ENCODE measurements around the gene ARL8B.

DNA sequence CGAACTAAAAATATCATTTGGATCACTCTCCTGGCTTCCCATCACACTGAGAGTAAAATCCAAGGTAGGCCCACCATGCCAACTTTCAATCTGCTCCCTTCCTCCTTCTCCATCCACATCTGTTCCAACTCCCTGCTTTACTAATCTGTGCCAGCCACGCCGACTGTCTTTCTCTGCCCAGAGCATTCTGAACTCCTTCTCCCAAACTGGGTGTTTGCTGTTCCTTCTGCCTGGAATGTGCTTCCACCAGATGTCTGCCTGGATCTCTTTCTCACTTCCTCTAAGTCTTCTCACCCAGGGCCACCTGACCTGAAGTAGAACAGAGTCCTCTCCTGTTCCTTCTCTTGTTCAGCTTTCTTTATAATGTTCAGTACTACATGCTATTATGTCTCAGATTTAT is 5.6 kb upstream of the ARL8B start:
- TF ChIP-seq GABPA (IDR thresholded peaks at IDR 0.05; ENCODE audit: low read depth), result no peak
- TF ChIP-seq, protein P1, sequence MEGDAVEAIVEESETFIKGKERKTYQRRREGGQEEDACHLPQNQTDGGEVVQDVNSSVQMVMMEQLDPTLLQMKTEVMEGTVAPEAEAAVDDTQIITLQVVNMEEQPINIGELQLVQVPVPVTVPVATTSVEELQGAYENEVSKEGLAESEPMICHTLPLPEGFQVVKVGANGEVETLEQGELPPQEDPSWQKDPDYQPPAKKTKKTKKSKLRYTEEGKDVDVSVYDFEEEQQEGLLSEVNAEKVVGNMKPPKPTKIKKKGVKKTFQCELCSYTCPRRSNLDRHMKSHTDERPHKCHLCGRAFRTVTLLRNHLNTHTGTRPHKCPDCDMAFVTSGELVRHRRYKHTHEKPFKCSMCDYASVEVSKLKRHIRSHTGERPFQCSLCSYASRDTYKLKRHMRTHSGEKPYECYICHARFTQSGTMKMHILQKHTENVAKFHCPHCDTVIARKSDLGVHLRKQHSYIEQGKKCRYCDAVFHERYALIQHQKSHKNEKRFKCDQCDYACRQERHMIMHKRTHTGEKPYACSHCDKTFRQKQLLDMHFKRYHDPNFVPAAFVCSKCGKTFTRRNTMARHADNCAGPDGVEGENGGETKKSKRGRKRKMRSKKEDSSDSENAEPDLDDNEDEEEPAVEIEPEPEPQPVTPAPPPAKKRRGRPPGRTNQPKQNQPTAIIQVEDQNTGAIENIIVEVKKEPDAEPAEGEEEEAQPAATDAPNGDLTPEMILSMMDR (IDR thresholded peaks at IDR 0.05; ENCODE audit: insufficient read depth, low read length), result no peak

Measured in HL-60 (cell line).